Measurements from ENCODE around the gene NSMCE1. TPM values are rescaled to one million over a fixed set of nuclear protein-coding genes. Genes with fewer than 3 reads are reported as not detected.

NSMCE1 gene
- total RNA-seq, 1 experiment from 2014 or later: 62.6 TPM

- H3K4me1 ChIP-seq (replicated peaks): peaks cover 13% of the 10 kb centered on the region
- no peak overlapping the region for H3K4me3 ChIP-seq
- no peaks in the 10 kb centered on the region for H3K36me3 ChIP-seq
- no peak overlapping the region for H3K27ac ChIP-seq
- no peaks in the 10 kb centered on the region for H3K9me3 ChIP-seq (replicated peaks)
- DNase-seq (ENCODE audit: low read depth in 1 of 2, low spot score in 2 of 2): peak; percentile 31 to 65
- peaks cover 5% of the 10 kb centered on the region for H3K27me3 ChIP-seq (replicated peaks)
Measured at GRCh38 chr16:27179500-27180072, 89.0 kb downstream of the NSMCE1 start.

- H3K27me3 ChIP-seq (replicated peaks): peaks cover 3% of the 10 kb centered on the region; the same call in 1 of the 2 replicates
- DNase-seq (ENCODE audit: low read depth in 1 of 2, low spot score in 2 of 2): peak in 1 of 2 experiments; percentile 12
- H3K9me3 ChIP-seq (replicated peaks): no peaks in the 10 kb centered on the region
- no peaks in the 10 kb centered on the region for H3K36me3 ChIP-seq
- no peak overlapping the region for H3K4me3 ChIP-seq
- H3K27ac ChIP-seq: no peak overlapping the region; the same call in 1 of the 2 replicates
- peaks cover 13% of the 10 kb centered on the region for H3K4me1 ChIP-seq (replicated peaks)
Measured at GRCh38 chr16:27177031-27177774, 91.4 kb downstream of the NSMCE1 start.

GRCh38 chr16:27175888-27176287 is 92.7 kb downstream of the NSMCE1 start:
- Histone ChIP-seq H3K27me3 (replicated peaks) (peaks cover 3% of the 10 kb centered on the region; the same call in 1 of the 2 replicates), H3K4me3 (no peak overlapping the region), H3K36me3 (no peaks in the 10 kb centered on the region), H3K27ac (no peak overlapping the region), H3K9me3 (replicated peaks) (no peaks in the 10 kb centered on the region), H3K4me1 (replicated peaks) (peaks cover 13% of the 10 kb centered on the region)
- no peak for DNase-seq (ENCODE audit: low read depth in 1 of 2, low spot score in 2 of 2)

Other genes starting within 250 kb of the NSMCE1 start
- not detected in 2 replicates for gene C16orf82, start 201.8 kb downstream of the NSMCE1 start, total RNA-seq (2014; rRNA removed; shearing (Covaris generic))
- 2.1 and 2.5 TPM in 2 replicates for gene KDM8, start 65.2 kb downstream of the NSMCE1 start, total RNA-seq (2014; rRNA removed; shearing (Covaris generic))
- 5.1 and 8.1 TPM in 2 replicates for gene IL4R, start 45.2 kb upstream of the NSMCE1 start, total RNA-seq (2014; rRNA removed; shearing (Covaris generic))
- gene IL21R, start 133.4 kb upstream of the NSMCE1 start, total RNA-seq (2014; rRNA removed; shearing (Covaris generic)): 0.16 and 0.34 TPM in 2 replicates

All from SJSA1 (cell line).